ENCODE measurements around the gene ARHGEF17. TPM values are rescaled to one million over a fixed set of nuclear protein-coding genes. Genes with fewer than 3 reads are reported as not detected.

ARHGEF17 gene
- total and polyA plus RNA-seq, 2 of the 8 experiments (the other 6 are each of a cell fraction or from before 2014, with no cell fraction given): 11.3 to 14.6 TPM

GRCh38 chr11:73359930-73360742, 52.1 kb downstream of the ARHGEF17 start:
- H4K8ac ChIP-seq (ENCODE audit: extremely low read depth, insufficient read depth, low read length): no peak overlapping the region; the same call in 1 of the 2 replicates
- TF ChIP-seq E2F6 (IDR thresholded peaks at IDR 0.05) (no peak), CREB1 (IDR thresholded peaks at IDR 0.05) (0 out of 2 replicates have a peak, but pooled peaks have one; percentile 14)

More at GRCh38 chr11:73359930-73360742, 52.1 kb downstream of the ARHGEF17 start:
- H2BK120ac ChIP-seq (replicated peaks; ENCODE audit: low read depth, low read length): no peak overlapping the region
- H3K56ac ChIP-seq (replicated peaks; ENCODE audit: insufficient read length, low read depth, low read length): no peak overlapping the region
- H3K4me3 ChIP-seq (ENCODE audit: extremely low read depth in 1 of 4, insufficient read depth in 2 of 4, low read depth in 3 of 4, low read length in 4 of 4): no peak overlapping the region
- no peak overlapping the region for H3K18ac ChIP-seq (ENCODE audit: extremely low read depth, low read length)
- H4K20me1 ChIP-seq (replicated peaks in 1 of 2; ENCODE audit: control insufficient read depth in 1 of 2, insufficient read depth in 2 of 2, low read length in 2 of 2): peaks cover 5% of the 10 kb centered on the region in 2 experiments
- H3K23ac ChIP-seq (ENCODE audit: insufficient read length): no peak overlapping the region
- WGBS, 2 experiments (ENCODE audit: extremely low coverage in 1 of 2, insufficient coverage in 1 of 2, insufficient read length in 1 of 2, insufficient replicate concordance in 2 of 2, low coverage in 1 of 2, low lambda C conversion rate in 2 of 2, missing lambda C conversion rate in 1 of 2): 85% methylated on average over 19 of the region's 19 CpGs; no CpG with 5 or more reads in 1 of the 2 experiments
- H3K27me3 ChIP-seq (replicated peaks in 1 of 4; ENCODE audit: control insufficient read depth in 3 of 4, extremely low read depth in 1 of 4, insufficient read depth in 3 of 4, low read length in 3 of 4): peaks cover 0 to 4% (median 2%) of the 10 kb centered on the region in 4 experiments; a peak in 4 of 7 replicates
- CTCF ChIA-PET (ENCODE audit: partially characterized antibody): interaction anchor here (0.7 to 59.1 kb wide), 25 partner anchors 10 to 392 kb away, joined by 3 to 1456 read pairs (median 6); partner anchors contain the start of genes ARHGEF17, FCHSD2 and RELT
- no peak overlapping the region for H4K5ac ChIP-seq (ENCODE audit: insufficient read length, low read depth, low read length)
- no peak overlapping the region for H2BK20ac ChIP-seq (ENCODE audit: low read length)
- H4K91ac ChIP-seq (replicated peaks; ENCODE audit: insufficient read length, low read length): no peak overlapping the region
- FAIRE-seq (no peak), DNase-seq (ENCODE audit: low read depth in 1 of 2, low spot score in 2 of 2) (peak in 1 of 2 experiments; percentile 83)
- no peaks in the 10 kb centered on the region for H3K79me1 ChIP-seq (ENCODE audit: low read depth, low read length)
- no peaks in the 10 kb centered on the region for H3K79me2 ChIP-seq (ENCODE audit: control insufficient read depth in 1 of 2, insufficient read depth in 2 of 2, low read length in 2 of 2)
- no peak overlapping the region for H2AFZ ChIP-seq (ENCODE audit: low read length)
- H3K36me3 ChIP-seq (ENCODE audit: control insufficient read depth in 2 of 4, insufficient read depth in 4 of 4, low read length in 3 of 4): no peaks in the 10 kb centered on the region
- no peak overlapping the region for H2BK12ac ChIP-seq (ENCODE audit: low read depth, low read length)
- no peak overlapping the region for H3K14ac ChIP-seq (ENCODE audit: insufficient read length)
- H3K27ac ChIP-seq (ENCODE audit: low read depth, low read length): no peak overlapping the region
- H2BK5ac ChIP-seq (ENCODE audit: low read depth, low read length): no peak overlapping the region
- no peak overlapping the region for H2BK15ac ChIP-seq (ENCODE audit: low read length)
- peaks cover 3% of the 10 kb centered on the region; the same call in 1 of the 2 replicates for H3K23me2 ChIP-seq (ENCODE audit: low read depth, low read length)
- H3K9ac ChIP-seq (replicated peaks in 1 of 4; ENCODE audit: extremely low read depth in 1 of 4, low read depth in 3 of 4, low read length in 3 of 4): no peak overlapping the region
- H3K4me1 ChIP-seq (replicated peaks in 1 of 4; ENCODE audit: control insufficient read depth in 3 of 4, insufficient read depth in 4 of 4, low read length in 3 of 4): peaks cover 0 to 3% (median under 1%) of the 10 kb centered on the region in 4 experiments; a peak in 3 of 7 replicates
- no peaks in the 10 kb centered on the region for H3K9me3 ChIP-seq (ENCODE audit: insufficient read depth in 2 of 2, low read depth in 1 of 2, low read length in 1 of 2)
- no peak overlapping the region for H3K4me2 ChIP-seq (ENCODE audit: insufficient read depth in 1 of 2, low read depth in 2 of 2, low read length in 2 of 2)
- POLR2A ChIA-PET (ENCODE audit: partially characterized antibody): interaction anchor here (0.8 to 1.0 kb wide), 2 partner anchors 9 to 52 kb away, joined by 3 to 6 read pairs; no protein-coding TSS in a partner anchor
- no peak overlapping the region for H3K4ac ChIP-seq (replicated peaks; ENCODE audit: insufficient read length, low read depth, low read length)
- no peak overlapping the region for H2AK5ac ChIP-seq (ENCODE audit: low read depth, low read length)

Measured in H1 (cell line).